Brain microvascular endothelial cell (primary cell): ENCODE measurements around the gene INPP4B.

Experiments used
- DNase-seq: peaks from one replicate; pipeline ENCODE4 v3.0.0-alpha.2; 2020
- H3K27ac ChIP-seq: fragments of 250-450 bp; sonication (Bioruptor Pico); 2 replicates; pipeline ENCODE4 v1.5.1; 2020; ENCODE audit warnings: mild to moderate bottlenecking, moderate library complexity
- H3K27me3 ChIP-seq: fragments of 250-450 bp; sonication (Bioruptor Pico); replicated peaks from 2 replicates; pipeline ENCODE4 v1.5.1; 2020; ENCODE audit warnings: mild to moderate bottlenecking
- H3K36me3 ChIP-seq: fragments of 250-450 bp; sonication (Bioruptor Pico); replicated peaks from 2 replicates; pipeline ENCODE4 v1.5.1; 2020; ENCODE audit warnings: mild to moderate bottlenecking
- H3K4me3 ChIP-seq: 2 replicates; pipeline ENCODE4 v1.5.1; 2011; ENCODE audit warnings: low read depth, mild to moderate bottlenecking, control low read depth, low read length, moderate library complexity
- CTCF ChIP-seq: IDR thresholded peaks from 2 replicates; pipeline ENCODE4 v1.5.1; 2011; ENCODE audit warnings: low read depth, mild to moderate bottlenecking, moderate library complexity, low read length, control low read depth, inconsistent platforms; ENCODE audit errors: missing control alignments
- in situ Hi-C: cut with HindIII; loops from 2 replicates; pipeline ENCODE4 v1.10.0; 2017; ENCODE audit warnings: low sequenced_read_pairs, low pct_ligation_motif_present

The INPP4B gene

GRCh38 chr4:142386449-142386848 lies 459.7 kb downstream of the INPP4B start:
- no peak overlapping the region for H3K27ac ChIP-seq
- H3K36me3 ChIP-seq = no peaks in the 10 kb centered on the region
- no peak for DNase-seq
- TF ChIP-seq CTCF = no peak
- H3K27me3 ChIP-seq = no peaks in the 10 kb centered on the region
- in situ Hi-C loops = no loop called here
- no peak overlapping the region for H3K4me3 ChIP-seq

- in situ Hi-C loops = no loop called here
- no peaks in the 10 kb centered on the region for H3K27me3 ChIP-seq
- H3K4me3 ChIP-seq = no peak overlapping the region
- no peak for DNase-seq
- H3K36me3 ChIP-seq = no peaks in the 10 kb centered on the region
- TF ChIP-seq CTCF = no peak
- H3K27ac ChIP-seq = no peak overlapping the region
These were observed 462.2 kb downstream of the INPP4B start for GRCh38 chr4:142383800-142384470.

GRCh38 chr4:142383354-142383753 lies 462.7 kb downstream of the INPP4B start:
- no peak for TF ChIP-seq CTCF
- H3K4me3 ChIP-seq = no peak overlapping the region
- in situ Hi-C loops = no loop called here
- no peaks in the 10 kb centered on the region for H3K36me3 ChIP-seq
- DNase-seq = no peak
- H3K27me3 ChIP-seq = no peaks in the 10 kb centered on the region
- H3K27ac ChIP-seq = no peak overlapping the region

- Histone ChIP-seq H3K36me3 (no peaks in the 10 kb centered on the region), H3K27me3 (no peaks in the 10 kb centered on the region), H3K27ac (peak overlapping the region; percentile 15), H3K4me3 (no peak overlapping the region)
- in situ Hi-C loops = no loop called here
- DNase-seq = no peak
- no peak for TF ChIP-seq CTCF
These were observed 466.0 kb downstream of the INPP4B start for GRCh38 chr4:142380052-142380602.

GRCh38 chr4:142379277-142380051 lies 466.6 kb downstream of the INPP4B start:
- peak overlapping the region; percentile 57 for H3K27ac ChIP-seq
- TF ChIP-seq CTCF = no peak
- no peaks in the 10 kb centered on the region for H3K36me3 ChIP-seq
- peak; percentile 53 for DNase-seq
- no peak overlapping the region for H3K4me3 ChIP-seq
- in situ Hi-C loops = no loop called here
- H3K27me3 ChIP-seq = no peaks in the 10 kb centered on the region
